ENCODE results near the gene HERPUD1.
"Not testable (repeated sequence)": the region's sequence is repeated elsewhere in the genome, so short reads cannot be mapped to it uniquely, and the experiment has no call there.

HERPUD1 gene

GRCh38 chr16:56911771-56912571 lies 20.0 kb upstream of the HERPUD1 start:
- no peak for DNase-seq

DNA sequence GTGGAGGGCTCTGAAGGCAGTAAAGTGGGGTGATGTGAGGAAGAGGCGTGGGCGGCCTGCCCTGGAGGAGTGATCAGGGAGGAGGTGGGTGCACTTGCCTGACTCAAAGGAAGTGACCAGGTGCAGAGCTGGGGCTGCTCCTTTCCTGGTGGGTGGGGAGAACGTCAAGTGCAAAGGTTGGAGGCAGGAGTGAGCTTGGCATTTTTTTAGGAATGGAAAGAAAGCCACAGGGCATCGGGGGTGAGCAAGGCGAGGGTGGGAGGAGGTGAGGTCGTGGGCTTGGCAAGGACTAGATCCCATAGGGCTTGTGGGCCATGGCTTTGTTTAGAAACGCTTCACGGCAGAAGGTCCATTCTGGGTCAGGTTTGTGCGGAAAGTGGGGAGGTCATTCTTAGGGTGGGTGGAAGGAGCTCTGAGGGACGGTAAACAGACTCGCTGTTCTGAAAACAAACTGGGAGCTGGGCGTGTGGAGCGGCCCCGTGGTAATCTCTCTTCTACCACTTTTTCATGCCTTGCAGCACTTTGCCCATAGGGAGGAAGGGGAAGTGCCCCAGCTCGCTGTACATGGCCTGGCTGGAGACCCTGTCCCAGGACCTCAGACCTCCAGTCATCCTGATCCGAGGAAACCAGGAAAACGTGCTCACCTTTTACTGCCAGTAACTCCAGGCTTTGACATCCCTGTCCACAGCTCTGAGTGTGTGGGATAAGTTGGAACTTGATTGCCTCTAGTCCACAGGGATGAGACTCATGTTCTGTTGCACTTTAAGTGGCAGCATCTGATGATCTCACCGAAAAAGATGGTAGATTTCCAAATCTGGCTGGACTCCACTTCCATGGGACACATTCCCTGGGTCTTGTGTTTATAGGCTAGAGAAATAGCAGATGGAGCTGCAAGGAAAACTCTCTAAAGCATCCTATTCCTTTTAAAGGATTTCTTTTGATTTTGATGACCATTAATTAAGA lies 18.9 kb upstream of the HERPUD1 start:
- no peak for DNase-seq

GRCh38 chr16:56914896-56915295 lies 17.0 kb upstream of the HERPUD1 start:
- no peak for DNase-seq

- no peak for DNase-seq
Observed at GRCh38 chr16:56915336-56916119, 16.4 kb upstream of the HERPUD1 start.

GRCh38 chr16:56916571-56917403 lies 15.2 kb upstream of the HERPUD1 start:
- DNase-seq: no peak

DNA sequence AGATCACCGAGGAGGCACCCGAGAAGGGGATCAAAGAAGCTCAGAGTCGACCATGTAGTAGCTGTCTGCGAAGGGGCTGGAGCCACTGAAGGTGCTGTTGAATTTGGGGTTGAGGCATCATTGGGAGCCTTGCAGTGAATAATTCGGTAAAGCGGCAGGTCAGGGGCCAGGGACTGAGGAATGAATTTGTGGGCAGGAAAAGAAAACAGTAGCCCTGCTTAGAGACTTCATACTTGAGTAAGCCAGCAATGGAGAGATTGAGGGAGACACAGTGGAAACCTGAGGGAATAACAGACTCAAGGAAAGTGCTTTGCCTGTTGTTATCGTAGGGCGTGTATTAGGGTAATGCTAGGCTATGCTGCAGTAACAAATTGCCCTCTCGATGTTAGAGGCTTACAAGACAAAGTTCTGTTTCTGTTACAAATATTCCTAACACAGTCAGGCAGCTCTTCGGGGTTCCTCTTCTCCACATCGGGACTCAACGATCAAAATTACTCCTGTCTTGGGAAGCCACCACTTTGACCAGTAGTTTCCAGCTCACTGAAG lies 13.4 kb upstream of the HERPUD1 start:
- no peak for DNase-seq

GRCh38 chr16:56919099-56919800 lies 12.7 kb upstream of the HERPUD1 start:
- DNase-seq: no peak

DNA sequence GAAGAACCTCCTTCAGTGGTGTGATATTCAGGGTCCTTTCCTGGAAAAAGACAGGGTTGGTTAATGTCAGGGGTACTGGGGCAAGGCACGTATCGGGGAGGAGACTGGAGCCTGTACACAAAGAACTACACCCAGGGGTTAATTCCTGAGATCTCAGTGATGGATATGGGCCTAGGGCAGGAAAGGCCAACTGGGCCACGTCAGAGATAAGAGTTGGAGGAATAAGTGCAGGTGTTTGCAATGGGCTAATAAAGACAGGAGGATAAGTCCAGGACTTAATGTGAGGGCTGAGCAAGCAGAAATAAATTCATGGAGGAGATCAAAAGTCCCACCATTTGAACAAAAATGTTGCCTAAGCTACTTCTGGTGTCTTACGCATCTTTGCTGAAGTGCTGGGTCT lies 10.4 kb upstream of the HERPUD1 start:
- DNase-seq: no peak

GRCh38 chr16:56923481-56924091 lies 8.4 kb upstream of the HERPUD1 start:
- DNase-seq: no peak

- DNase-seq: no peak
Observed at GRCh38 chr16:56927471-56927870, 4.5 kb upstream of the HERPUD1 start.

- DNase-seq: no peak
Observed at GRCh38 chr16:56929639-56930038, 2.3 kb upstream of the HERPUD1 start.

DNA sequence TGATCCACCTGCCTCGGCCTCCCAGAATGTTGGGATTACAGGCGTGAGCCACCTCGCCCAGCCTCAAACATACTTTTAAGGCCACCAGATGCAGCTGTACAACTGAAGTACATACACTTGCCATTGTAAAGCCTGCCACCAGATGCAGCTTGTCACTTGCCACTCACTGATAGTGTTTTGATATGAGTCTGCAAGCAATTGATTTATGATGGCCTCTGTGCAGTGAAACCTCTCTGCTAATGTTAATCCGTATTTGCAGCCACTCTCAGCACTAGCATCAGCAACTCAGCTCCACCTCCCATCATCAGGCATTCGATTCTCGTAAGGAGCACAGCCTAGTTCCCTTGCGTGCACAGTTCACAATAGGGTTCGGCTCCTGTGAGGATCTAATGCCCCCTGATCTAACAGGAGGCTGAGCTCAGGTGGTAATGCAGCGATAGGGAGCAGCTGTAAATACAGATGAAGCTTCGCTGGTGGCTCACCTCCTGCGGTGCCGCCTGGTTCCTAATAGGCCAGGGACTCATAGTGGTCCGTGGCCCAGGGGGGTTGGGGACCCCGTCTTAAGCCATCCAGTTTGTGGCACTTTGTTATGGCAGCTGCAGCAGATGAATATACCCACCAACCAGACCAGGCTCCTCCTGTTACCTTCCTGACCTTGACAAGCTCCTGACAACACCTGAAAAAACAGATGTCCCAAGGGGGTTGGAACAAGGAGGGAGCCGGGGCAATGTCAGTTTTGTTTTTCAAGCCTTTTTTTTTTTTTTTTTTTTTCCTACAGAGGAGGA lies 1.3 kb upstream of the HERPUD1 start:
- DNase-seq: peak; percentile 72 to 79

- DNase-seq: peak in 1 of 2 experiments; percentile 71
Observed at GRCh38 chr16:56931271-56931891, 561 bp upstream of the HERPUD1 start.

DNA sequence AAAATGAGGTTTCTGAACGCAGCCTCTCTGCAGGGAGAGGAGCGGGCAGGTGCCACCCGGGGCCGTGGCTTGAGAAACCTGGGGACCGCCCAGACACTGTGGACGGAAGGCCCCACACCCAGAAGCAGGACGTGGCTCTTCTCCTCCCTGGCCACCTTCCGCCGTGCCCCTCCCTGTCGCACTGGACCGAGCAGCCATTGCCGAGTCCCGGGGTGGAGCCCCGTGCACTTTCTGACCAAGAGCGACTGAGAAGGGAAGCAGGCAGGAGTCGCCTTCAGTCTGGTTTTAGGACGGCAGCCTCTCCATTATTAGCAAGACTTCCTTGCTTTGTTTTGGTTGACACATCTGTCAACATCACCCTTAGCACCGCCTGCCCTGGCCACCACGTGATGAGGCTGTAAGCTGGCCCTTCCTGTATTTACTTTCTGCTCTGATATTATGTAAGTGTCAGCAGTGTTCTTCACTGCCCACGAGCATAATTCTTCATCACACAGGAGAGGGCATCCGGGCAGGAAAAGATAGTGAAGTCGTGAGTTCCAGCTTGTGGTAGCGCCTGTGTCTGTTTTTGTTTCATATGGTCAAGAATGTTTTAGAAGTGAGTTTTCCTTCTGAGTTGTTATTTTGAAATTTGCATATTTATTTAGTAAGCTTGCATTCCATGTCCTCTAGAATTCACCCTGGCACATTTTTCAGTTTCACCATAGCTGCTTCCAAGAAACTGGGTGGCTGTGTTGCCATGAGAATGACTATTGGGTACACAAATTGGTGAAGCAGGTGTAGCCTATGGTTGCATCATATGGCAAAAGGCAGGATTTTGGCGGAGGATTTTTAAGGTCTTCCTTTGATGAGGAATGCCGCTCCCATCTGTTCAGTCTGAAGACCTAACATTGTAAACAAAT lies 1.0 kb downstream of the HERPUD1 start:
- peak; percentile 13 to 44 for DNase-seq

DNA sequence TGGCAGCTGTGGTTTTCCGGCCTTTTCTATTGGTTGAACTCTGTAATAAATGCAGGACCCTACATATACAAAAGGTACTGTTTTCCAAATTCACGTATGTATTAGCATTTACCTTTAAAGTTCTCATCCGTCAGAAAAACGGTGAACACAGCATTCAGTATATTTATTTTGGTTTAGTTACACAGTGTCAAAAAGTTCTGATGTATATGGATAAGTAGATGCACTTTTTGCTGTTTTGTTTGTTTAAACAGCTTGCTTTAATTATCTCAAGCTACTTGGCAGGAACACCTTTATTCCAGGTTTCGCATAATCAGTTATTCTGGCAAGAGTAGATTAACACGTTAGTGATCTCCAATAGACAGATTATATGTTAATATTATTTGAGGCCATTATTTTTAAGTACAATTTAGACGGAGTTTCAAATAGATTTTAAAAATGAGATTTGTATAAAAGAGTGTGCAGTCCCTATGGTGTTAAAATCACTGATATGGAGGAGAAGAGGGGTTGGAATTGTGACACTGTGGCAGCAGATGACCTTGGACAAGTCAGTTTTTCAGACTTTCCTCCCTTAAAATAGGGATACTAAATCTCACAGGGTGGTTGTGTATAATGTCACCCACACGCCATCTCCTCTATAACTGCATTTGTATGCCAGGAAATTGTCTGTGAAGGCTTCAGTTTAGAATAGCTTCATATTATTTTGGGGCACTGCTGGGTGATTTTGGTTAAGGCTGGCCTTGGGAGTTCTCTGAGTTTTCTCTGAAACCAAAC lies 2.1 kb downstream of the HERPUD1 start:
- DNase-seq: no peak

DNA sequence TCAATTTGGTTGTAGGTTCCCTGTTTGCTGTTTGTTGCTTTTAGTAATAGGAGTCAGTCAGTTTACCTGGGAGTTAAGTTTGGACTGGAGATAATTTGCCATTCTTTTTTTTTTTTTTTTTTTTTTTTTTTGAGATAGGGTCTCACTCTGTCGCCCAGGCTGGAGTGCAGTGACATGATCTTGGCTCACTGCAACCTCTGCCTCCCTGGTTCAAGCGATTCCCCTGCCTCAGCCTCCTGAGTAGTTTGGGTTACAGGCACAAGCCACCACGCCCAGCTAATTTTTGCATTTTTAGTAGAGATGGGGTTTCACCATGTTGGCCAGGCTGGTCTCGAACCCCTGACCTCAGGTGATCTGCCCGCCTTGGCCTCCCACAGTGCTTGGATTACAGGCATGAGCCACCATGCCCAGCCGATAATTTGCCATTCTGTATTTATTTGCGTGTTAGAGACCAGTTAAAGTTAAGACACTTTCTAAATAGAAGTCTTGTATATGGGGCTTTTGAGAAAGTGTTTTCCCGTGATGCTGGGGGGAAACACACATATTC lies 2.7 kb downstream of the HERPUD1 start:
- not testable (repeated sequence) for DNase-seq

GRCh38 chr16:56935201-56935600 lies 3.3 kb downstream of the HERPUD1 start:
- DNase-seq: no peak
